Nephron (organoid): ENCODE results near the gene BUB1B.

ENCODE experiments used
- H3K27ac Mint-ChIP-seq, 3 experiments: 2 replicates each; pipeline ENCODE4 v1.8.0; 2020; ENCODE audit warnings: mixed read lengths in 3 of 3, mild to moderate bottlenecking in 2 of 3, moderate library complexity in 1 of 3
- H3K27me3 Mint-ChIP-seq: 2 replicates; pipeline ENCODE4 v1.8.0; 2021; ENCODE audit warnings: low read depth, mild to moderate bottlenecking, moderate library complexity, mixed read lengths
- H3K36me3 Mint-ChIP-seq: 2 replicates; pipeline ENCODE4 v1.8.0; 2020; ENCODE audit warnings: low read depth, mixed read lengths
- H3K4me1 Mint-ChIP-seq: 2 replicates; pipeline ENCODE4 v1.8.0; 2020; ENCODE audit warnings: mixed read lengths
- H3K4me3 Mint-ChIP-seq, 3 experiments: 2 replicates each; pipeline ENCODE4 v1.8.0; 2020; ENCODE audit warnings: mild to moderate bottlenecking in 3 of 3, mixed read lengths in 3 of 3, moderate library complexity in 2 of 3
- H3K9me3 Mint-ChIP-seq: 2 replicates; pipeline ENCODE4 v1.8.0; 2020; ENCODE audit warnings: mixed read lengths
- TF ChIP-seq, protein P1 (sequence below), 3 experiments: fragments of 200-600 bp; sonication (generic); IDR thresholded peaks; one replicate each; pipeline ENCODE4 v1.5.0; 2021; ENCODE audit warnings: antibody characterized with exemption in 3 of 3; ENCODE audit not compliant: unreplicated experiment in 3 of 3

BUB1B gene

GRCh38 chr15:40250304-40250656, 89.4 kb downstream of the BUB1B start:
- Mint-ChIP-seq H3K4me1 (peaks cover 25% of the 10 kb centered on the region), H3K9me3 (no peaks in the 10 kb centered on the region), H3K36me3 (no peaks in the 10 kb centered on the region), H3K27me3 (peaks cover 65% of the 10 kb centered on the region), H3K27ac (no peak overlapping the region), H3K4me3 (peak overlapping the region in 1 of 3 experiments; percentile 24)
- TF ChIP-seq, protein P1, sequence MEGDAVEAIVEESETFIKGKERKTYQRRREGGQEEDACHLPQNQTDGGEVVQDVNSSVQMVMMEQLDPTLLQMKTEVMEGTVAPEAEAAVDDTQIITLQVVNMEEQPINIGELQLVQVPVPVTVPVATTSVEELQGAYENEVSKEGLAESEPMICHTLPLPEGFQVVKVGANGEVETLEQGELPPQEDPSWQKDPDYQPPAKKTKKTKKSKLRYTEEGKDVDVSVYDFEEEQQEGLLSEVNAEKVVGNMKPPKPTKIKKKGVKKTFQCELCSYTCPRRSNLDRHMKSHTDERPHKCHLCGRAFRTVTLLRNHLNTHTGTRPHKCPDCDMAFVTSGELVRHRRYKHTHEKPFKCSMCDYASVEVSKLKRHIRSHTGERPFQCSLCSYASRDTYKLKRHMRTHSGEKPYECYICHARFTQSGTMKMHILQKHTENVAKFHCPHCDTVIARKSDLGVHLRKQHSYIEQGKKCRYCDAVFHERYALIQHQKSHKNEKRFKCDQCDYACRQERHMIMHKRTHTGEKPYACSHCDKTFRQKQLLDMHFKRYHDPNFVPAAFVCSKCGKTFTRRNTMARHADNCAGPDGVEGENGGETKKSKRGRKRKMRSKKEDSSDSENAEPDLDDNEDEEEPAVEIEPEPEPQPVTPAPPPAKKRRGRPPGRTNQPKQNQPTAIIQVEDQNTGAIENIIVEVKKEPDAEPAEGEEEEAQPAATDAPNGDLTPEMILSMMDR (IDR thresholded peaks at IDR 0.05; ENCODE audit: unreplicated experiment in 3 of 3), result no peak

- peaks cover 25% of the 10 kb centered on the region for H3K4me1 Mint-ChIP-seq
- H3K27me3 Mint-ChIP-seq, result peaks cover 66% of the 10 kb centered on the region
- TF ChIP-seq, protein P1 (IDR thresholded peaks at IDR 0.05; ENCODE audit: unreplicated experiment in 3 of 3), result no peak
- no peaks in the 10 kb centered on the region for H3K36me3 Mint-ChIP-seq
- no peak overlapping the region for H3K27ac Mint-ChIP-seq
- no peaks in the 10 kb centered on the region for H3K9me3 Mint-ChIP-seq
- H3K4me3 Mint-ChIP-seq, result peak overlapping the region; percentile 58 to 76 (median 70)
Measured at GRCh38 chr15:40250771-40251483, 90.1 kb downstream of the BUB1B start.

DNA sequence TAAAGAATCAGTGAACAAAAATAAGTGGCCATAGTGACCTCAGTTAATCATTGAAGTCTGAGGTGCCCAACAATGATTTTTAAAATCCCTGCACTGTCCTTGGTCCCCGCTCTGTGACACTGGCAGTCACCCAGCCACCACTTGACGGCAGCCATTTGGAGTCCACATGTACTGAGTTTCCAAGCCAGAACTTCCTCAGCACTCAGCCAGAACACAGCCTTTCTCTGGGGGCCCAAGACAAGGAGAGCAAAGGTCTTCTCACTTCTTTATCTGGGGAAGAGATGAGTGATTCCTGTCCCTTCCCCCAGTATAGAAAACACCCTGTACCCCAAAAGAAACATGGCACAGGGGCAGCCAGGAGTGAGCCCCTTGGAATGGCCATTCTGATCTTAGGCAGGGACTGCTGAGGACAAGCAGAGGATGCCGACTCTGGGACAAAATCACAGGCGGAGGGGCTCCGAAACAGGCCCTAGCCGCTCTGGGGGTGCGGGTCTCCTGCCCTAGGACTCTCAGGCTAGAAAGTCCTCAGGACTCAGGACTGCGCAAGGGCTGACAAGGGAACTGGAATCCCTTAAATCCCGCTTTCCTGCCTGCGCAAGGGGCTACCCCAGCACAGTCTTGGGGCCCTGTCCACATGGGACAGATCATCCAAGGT, 90.7 kb downstream of the BUB1B start:
- Mint-ChIP-seq H3K4me3 (peak overlapping the region; percentile 58 to 76 (median 70)), H3K9me3 (no peaks in the 10 kb centered on the region), H3K36me3 (no peaks in the 10 kb centered on the region), H3K4me1 (peaks cover 25% of the 10 kb centered on the region), H3K27me3 (peaks cover 68% of the 10 kb centered on the region), H3K27ac (no peak overlapping the region)
- TF ChIP-seq, protein P1 (IDR thresholded peaks at IDR 0.05; ENCODE audit: unreplicated experiment in 3 of 3), result no peak

DNA sequence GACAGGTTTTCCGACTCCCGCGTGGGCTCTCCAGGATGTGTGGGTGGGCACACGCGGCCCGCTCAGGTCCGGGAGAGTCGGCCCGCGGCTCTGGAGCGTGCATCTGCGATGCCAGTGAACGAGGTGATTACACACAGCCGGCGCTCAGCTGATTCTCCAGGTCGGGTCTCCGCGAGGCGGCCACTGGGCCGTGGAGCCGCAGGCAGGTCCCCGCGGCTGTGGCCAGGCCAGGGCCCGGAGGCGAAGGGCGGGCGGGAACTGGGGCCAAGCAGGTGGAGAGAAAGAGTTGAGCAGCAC, 91.2 kb downstream of the BUB1B start:
- peaks cover 69% of the 10 kb centered on the region for H3K27me3 Mint-ChIP-seq
- no peaks in the 10 kb centered on the region for H3K36me3 Mint-ChIP-seq
- no peak overlapping the region for H3K27ac Mint-ChIP-seq
- TF ChIP-seq, protein P1 (IDR thresholded peaks at IDR 0.05; ENCODE audit: unreplicated experiment in 3 of 3), result no peak
- peaks cover 25% of the 10 kb centered on the region for H3K4me1 Mint-ChIP-seq
- H3K4me3 Mint-ChIP-seq, result peak overlapping the region in 1 of 3 experiments; percentile 21
- H3K9me3 Mint-ChIP-seq, result no peaks in the 10 kb centered on the region

- Mint-ChIP-seq H3K4me3 (peak overlapping the region; percentile 76 to 80 (median 78)), H3K9me3 (no peaks in the 10 kb centered on the region), H3K27ac (no peak overlapping the region), H3K4me1 (peaks cover 25% of the 10 kb centered on the region), H3K27me3 (peaks cover 70% of the 10 kb centered on the region), H3K36me3 (no peaks in the 10 kb centered on the region)
- TF ChIP-seq, protein P1 (IDR thresholded peaks at IDR 0.05; ENCODE audit: unreplicated experiment in 3 of 3), result no peak
Measured at GRCh38 chr15:40252438-40253166, 91.7 kb downstream of the BUB1B start.
